IMR-90 (cell line): ENCODE measurements around the gene OTOGL. TPM values are rescaled to one million over a fixed set of nuclear protein-coding genes. Genes with fewer than 3 reads are reported as not detected.

Experiments
- ATAC-seq: fragments of 200-7000 bp; cut with Tn5 transposase; 2 replicates; pipeline ENCODE4 v1.9.1; 2020; ENCODE audit warnings: low read depth, mild to moderate bottlenecking, moderate library complexity
- BruUV-seq: library from RNA; stranded (reverse); fragments of 400-500 nt; replicated peaks from 2 replicates; lab custom pipeline; 2021; lab: Mats Ljungman, UMichigan
- CTCF ChIA-PET: fragments of 300-600 bp; formaldehyde crosslinking; extraction: SDS; loops from one replicate; lab custom pipeline; 2021; ENCODE audit warnings: antibody characterized with exemption; lab: Yijun Ruan, JAX
- POLR2A ChIA-PET: fragments of 300-600 bp; sonication (Branson Sonifier 250); formaldehyde crosslinking; loops from one replicate; lab custom pipeline; 2022; ENCODE audit warnings: antibody characterized with exemption; ENCODE audit not compliant: unreplicated experiment; lab: Charles Lee
- DNase-seq: peaks from one replicate; pipeline ENCODE4 v3.0.0; 2013
- H2AFZ ChIP-seq: replicated peaks from 2 replicates; pipeline ENCODE3; 2013; ENCODE audit warnings: low read length, mild to moderate bottlenecking; ENCODE audit not compliant: poor library complexity
- H2AK5ac ChIP-seq: 2 replicates; pipeline ENCODE4 v1.6.1; 2013; ENCODE audit warnings: low read depth, low read length, inconsistent platforms
- H2AK9ac ChIP-seq: replicated peaks from 2 replicates; pipeline ENCODE3; 2013; ENCODE audit warnings: mild to moderate bottlenecking, low read depth, low read length, moderate library complexity; ENCODE audit not compliant: poor library complexity
- H2BK120ac ChIP-seq: 2 replicates; pipeline ENCODE4 v1.6.1; 2013; ENCODE audit warnings: low read depth, low read length, inconsistent platforms
- H2BK15ac ChIP-seq: 3 replicates; pipeline ENCODE4 v1.6.1; 2013; ENCODE audit warnings: low read depth, low read length, inconsistent platforms
- H2BK20ac ChIP-seq: 2 replicates; pipeline ENCODE4 v1.6.1; 2013; ENCODE audit warnings: low read depth, mild to moderate bottlenecking, inconsistent platforms, low read length, moderate library complexity
- H2BK5ac ChIP-seq: 2 replicates; pipeline ENCODE4 v1.6.1; 2013; ENCODE audit warnings: mild to moderate bottlenecking, low read depth, low read length, inconsistent platforms; ENCODE audit not compliant: poor library complexity, severe bottlenecking
- H3K14ac ChIP-seq: replicated peaks from 2 replicates; pipeline ENCODE4 v1.6.1; 2013; ENCODE audit warnings: low read depth, low read length, inconsistent platforms
- H3K18ac ChIP-seq: 2 replicates; pipeline ENCODE4 v1.6.1; 2013; ENCODE audit warnings: low read depth, low read length, control low read depth
- H3K23ac ChIP-seq: 2 replicates; pipeline ENCODE4 v1.6.1; 2013; ENCODE audit warnings: low read depth, low read length, inconsistent platforms
- H3K27ac ChIP-seq: 2 replicates; pipeline ENCODE4 v1.5.1; 2013; ENCODE audit warnings: mild to moderate bottlenecking, control low read depth, low read length; ENCODE audit not compliant: insufficient read depth
- H3K27me3 ChIP-seq: 2 replicates; pipeline ENCODE4 v1.6.1; 2013; ENCODE audit warnings: low read length; ENCODE audit not compliant: control insufficient read depth, insufficient read depth
- H3K36me3 ChIP-seq: 2 replicates; pipeline ENCODE4 v1.6.1; 2013; ENCODE audit warnings: low read length, mixed read lengths; ENCODE audit not compliant: control insufficient read depth, insufficient read depth
- H3K4ac ChIP-seq: 2 replicates; pipeline ENCODE4 v1.6.1; 2013; ENCODE audit warnings: low read depth, low read length, inconsistent platforms
- H3K4me1 ChIP-seq: 2 replicates; pipeline ENCODE4 v1.6.1; 2013; ENCODE audit warnings: low read length, mixed read lengths; ENCODE audit not compliant: control insufficient read depth, insufficient read depth
- H3K4me2 ChIP-seq: 2 replicates; pipeline ENCODE4 v1.6.1; 2013; ENCODE audit warnings: low read depth, mild to moderate bottlenecking, control low read depth, low read length, moderate library complexity
- H3K4me3 ChIP-seq: 2 replicates; pipeline ENCODE4 v1.5.1; 2013; ENCODE audit warnings: low read depth, mild to moderate bottlenecking, control low read depth, low read length, moderate library complexity; ENCODE audit not compliant: insufficient read depth
- H3K56ac ChIP-seq: 2 replicates; pipeline ENCODE4 v1.6.1; 2013; ENCODE audit warnings: low read length, inconsistent platforms; ENCODE audit not compliant: insufficient read depth; ENCODE audit errors: extremely low read depth
- H3K79me1 ChIP-seq, 2 experiments: 2 replicates each; pipeline ENCODE4 v1.6.1; 2013; ENCODE audit warnings: low read length in 2 of 2, inconsistent platforms in 1 of 2, low read depth in 1 of 2
- H3K9ac ChIP-seq: 2 replicates; pipeline ENCODE4 v1.6.1; 2013; ENCODE audit warnings: low read depth, low read length, control low read depth
- H3K9me1 ChIP-seq: 2 replicates; pipeline ENCODE4 v1.6.1; 2013; ENCODE audit warnings: low read length, inconsistent platforms; ENCODE audit not compliant: insufficient read depth
- H3K9me3 ChIP-seq: 2 replicates; pipeline ENCODE4 v1.6.1; 2013; ENCODE audit warnings: low read length; ENCODE audit not compliant: control insufficient read depth, insufficient read depth
- H4K20me1 ChIP-seq: 2 replicates; pipeline ENCODE4 v1.6.1; 2013; ENCODE audit warnings: low read length, inconsistent platforms; ENCODE audit not compliant: insufficient read depth
- H4K5ac ChIP-seq: 2 replicates; pipeline ENCODE4 v1.6.1; 2013; ENCODE audit warnings: mild to moderate bottlenecking, low read depth, low read length, control low read depth
- H4K8ac ChIP-seq, 2 experiments: 2 replicates each; pipeline ENCODE4 v1.6.1; 2013; ENCODE audit warnings: low read depth in 2 of 2, low read length in 2 of 2, control low read depth in 1 of 2, inconsistent platforms in 1 of 2
- H4K91ac ChIP-seq: 2 replicates; pipeline ENCODE4 v1.6.1; 2013; ENCODE audit warnings: low read depth, low read length, inconsistent platforms; ENCODE audit not compliant: insufficient read depth
- BHLHE40 ChIP-seq: fragments of 150-350 bp; IDR thresholded peaks from 2 replicates; pipeline ENCODE4 v1.6.1; 2016; ENCODE audit warnings: mild to moderate bottlenecking, low read depth, low read length
- CEBPB ChIP-seq: IDR thresholded peaks from 2 replicates; pipeline ENCODE4 v1.6.1; 2012; ENCODE audit warnings: low read depth, low read length, improper control_type of control experiment
- CHD1 ChIP-seq: IDR thresholded peaks from 2 replicates; pipeline ENCODE4 v1.6.1; 2012; ENCODE audit warnings: low read depth, low read length, improper control_type of control experiment
- CTCF ChIP-seq: conservative IDR thresholded peaks from 2 replicates; pipeline ENCODE4 v1.5.1; 2012; ENCODE audit warnings: mild to moderate bottlenecking, low read depth, low read length, improper control_type of control experiment
- ELK1 ChIP-seq: fragments of 150-350 bp; IDR thresholded peaks from 2 replicates; pipeline ENCODE4 v1.6.1; 2016; ENCODE audit warnings: low read depth, mild to moderate bottlenecking, low read length, moderate library complexity, borderline replicate concordance
- FOS ChIP-seq: fragments of 150-350 bp; IDR thresholded peaks from 2 replicates; pipeline ENCODE4 v1.6.1; 2016; ENCODE audit warnings: low read depth, low read length
- MAZ ChIP-seq: IDR thresholded peaks from 2 replicates; pipeline ENCODE4 v1.6.1; 2012; ENCODE audit warnings: low read depth, mild to moderate bottlenecking, low read length, improper control_type of control experiment, moderate library complexity, borderline replicate concordance
- NFE2L2 ChIP-seq: fragments of 150-350 bp; IDR thresholded peaks from 2 replicates; pipeline ENCODE4 v1.6.1; 2016; ENCODE audit warnings: low read depth, mild to moderate bottlenecking, low read length
- RAD21 ChIP-seq: IDR thresholded peaks from 2 replicates; pipeline ENCODE4 v1.6.1; 2012; ENCODE audit warnings: low read length, improper control_type of control experiment
- SMC3 ChIP-seq: fragments of 150-350 bp; IDR thresholded peaks from 2 replicates; pipeline ENCODE4 v1.6.1; 2016; ENCODE audit warnings: low read depth, mild to moderate bottlenecking, antibody characterized with exemption, low read length, moderate library complexity
- USF2 ChIP-seq: fragments of 150-350 bp; IDR thresholded peaks from 2 replicates; pipeline ENCODE4 v1.6.1; 2017; ENCODE audit warnings: mild to moderate bottlenecking, antibody characterized with exemption, low read length, low read depth
- WGBS, 2 experiments: methylation state at CpG; one replicate each; pipeline versions ENCODE4 v1.1.5 to v1.1.7; 2013; ENCODE audit warnings: missing lambda C conversion rate in 2 of 2; ENCODE audit not compliant: insufficient read length in 1 of 2; ENCODE audit errors: extremely low coverage in 2 of 2; 5-methylcytosine and 5-hydroxymethylcytosine counted together
- dilution Hi-C: fragments of 300-500 bp; cut with HindIII; formaldehyde crosslinking; loops from one replicate; pipeline ENCODE4 v1.14.3; 2018; ENCODE audit warnings: low sequenced_read_pairs; ENCODE audit not compliant: unreplicated experiment
- in situ Hi-C: fragments of 300-500 bp; cut with MboI; formaldehyde crosslinking; loops from 3 replicates; pipeline ENCODE4 v1.14.3; 2019; ENCODE audit warnings: low sequenced_read_pairs, inconsistent platforms, mixed read lengths
- intact Hi-C: fragments of 100-400 bp; cut with micrococcal nuclease; formaldehyde crosslinking; loops from 2 replicates; pipeline ENCODE4 v1.10.0; 2022
- polyA plus RNA-seq, 3 experiments: library from polyadenylated mRNA; depleted of rRNA; stranded (reverse); fragments of >200 nt; gene quantifications; 2 replicates each; pipeline ENCODE4 v1.2.3, GENCODE V29; 2012; ENCODE audit warnings: low replicate concordance in 1 of 3
- total RNA-seq: library from RNA; depleted of rRNA; stranded (reverse); fragments of >200 nt; gene quantifications from 2 replicates; pipeline ENCODE4 v1.2.3, GENCODE V29; 2012

The OTOGL gene
- total and polyA plus RNA-seq, 2 of the 4 experiments (the other 2 are of a cell fraction): 0.10 to 0.18 TPM

GRCh38 chr12:80299219-80299618 is 199.9 kb downstream of the OTOGL start:
- no peaks in the 10 kb centered on the region for H3K36me3 ChIP-seq
- BruUV-seq: no TSS peak
- H2BK20ac ChIP-seq: no peak overlapping the region
- no peaks in the 10 kb centered on the region for H3K79me1 ChIP-seq
- ATAC-seq: no peak
- H2AK5ac ChIP-seq: no peak overlapping the region
- TF ChIP-seq SMC3 (no peak), USF2 (no peak), CHD1 (no peak), ELK1 (no peak), BHLHE40 (no peak), FOS (no peak), MAZ (no peak), CEBPB (no peak), CTCF (no peak), NFE2L2 (no peak), RAD21 (no peak)
- H3K23ac ChIP-seq: no peak overlapping the region
- H3K18ac ChIP-seq: no peak overlapping the region
- H3K9ac ChIP-seq: no peak overlapping the region
- no peak overlapping the region for H3K27ac ChIP-seq
- peaks cover 3% of the 10 kb centered on the region; the same call in 1 of the 2 replicates for H3K27me3 ChIP-seq
- DNase-seq: no peak
- dilution Hi-C loops (no loop called here), in situ Hi-C loops (no loop called here), intact Hi-C loops (no loop called here)
- H3K4me3 ChIP-seq: no peak overlapping the region
- H2BK15ac ChIP-seq: no peak overlapping the region
- H2BK5ac ChIP-seq: no peak overlapping the region
- no peak overlapping the region for H2AFZ ChIP-seq
- no peak overlapping the region for H3K4me2 ChIP-seq
- no peak overlapping the region for H3K56ac ChIP-seq
- ChIA-PET POLR2A (no interaction called here), CTCF (interaction anchor here (0.6 kb wide), 1 partner anchor 15 kb away, joined by 4 read pairs; no protein-coding TSS in a partner anchor)
- H2AK9ac ChIP-seq: no peak overlapping the region
- WGBS, 2 experiments: no CpG with 5 or more reads among the region's 1 CpG
- no peak overlapping the region for H3K14ac ChIP-seq
- H4K20me1 ChIP-seq: no peaks in the 10 kb centered on the region
- H4K5ac ChIP-seq: no peak overlapping the region
- no peaks in the 10 kb centered on the region for H3K9me3 ChIP-seq
- H4K91ac ChIP-seq: no peak overlapping the region
- no peak overlapping the region for H3K4ac ChIP-seq
- no peak overlapping the region for H2BK120ac ChIP-seq
- no peak overlapping the region for H4K8ac ChIP-seq
- no peaks in the 10 kb centered on the region for H3K9me1 ChIP-seq
- no peaks in the 10 kb centered on the region for H3K4me1 ChIP-seq
